HG02938 (cell line): ENCODE data around the gene RASSF4.
A peak's percentile ranks its signal among the peaks of the same experiment; 100 is the strongest.

Experiments used
- ATAC-seq: cut with Tn5 transposase; IDR thresholded peaks from one replicate; pipeline ENCODE4 v1.9.1; 2021; ENCODE audit warnings: mild to moderate bottlenecking, moderate library complexity; ENCODE audit not compliant: unreplicated experiment

RASSF4 gene

GRCh38 chr10:44927352-44927751 lies 32.2 kb upstream of the RASSF4 start:
- no peak for ATAC-seq

GRCh38 chr10:44928462-44928861 lies 31.1 kb upstream of the RASSF4 start:
- no peak for ATAC-seq

GRCh38 chr10:44929356-44930255 lies 30.0 kb upstream of the RASSF4 start:
- ATAC-seq: no peak

- ATAC-seq: no peak
Measured at GRCh38 chr10:44930904-44931620, 28.5 kb upstream of the RASSF4 start.

GRCh38 chr10:44931621-44932516 lies 27.7 kb upstream of the RASSF4 start:
- no peak for ATAC-seq

GRCh38 chr10:44932517-44933450 lies 26.8 kb upstream of the RASSF4 start:
- peak; percentile 90 for ATAC-seq

GRCh38 chr10:44933451-44934321 lies 25.9 kb upstream of the RASSF4 start:
- no peak for ATAC-seq

- no peak for ATAC-seq
Measured at GRCh38 chr10:44934416-44935200, 25.0 kb upstream of the RASSF4 start.

- no peak for ATAC-seq
Measured at GRCh38 chr10:44935201-44935965, 24.2 kb upstream of the RASSF4 start.

- no peak for ATAC-seq
Measured at GRCh38 chr10:44935966-44936295, 23.7 kb upstream of the RASSF4 start.

GRCh38 chr10:44936314-44936975 lies 23.2 kb upstream of the RASSF4 start:
- ATAC-seq: no peak

- no peak for ATAC-seq
Measured at GRCh38 chr10:44937196-44938005, 22.2 kb upstream of the RASSF4 start.

GRCh38 chr10:44938956-44939355 lies 20.6 kb upstream of the RASSF4 start:
- no peak for ATAC-seq

- ATAC-seq: no peak
Measured at GRCh38 chr10:44939691-44940401, 19.8 kb upstream of the RASSF4 start.

GRCh38 chr10:44944354-44944753 lies 15.2 kb upstream of the RASSF4 start:
- ATAC-seq: no peak

- ATAC-seq: no peak
Measured at GRCh38 chr10:44946205-44946604, 13.4 kb upstream of the RASSF4 start.
